Lower lobe of right lung (tissue), 2 donors: ENCODE results near the gene LRRC61. TPM values are rescaled to one million over a fixed set of nuclear protein-coding genes. Genes with fewer than 3 reads are reported as not detected.
A peak's percentile ranks its signal among the peaks of the same experiment; 100 is the strongest.

Source experiments
- ATAC-seq, 2 donors: fragments of 200-7000 bp; cut with Tn5 transposase; one replicate each; pipeline ENCODE4 v1.9.1; 2020 to 2022; ENCODE audit warnings: mild to moderate bottlenecking in 2 of 2, moderate library complexity in 2 of 2
- DNase-seq: peaks from one replicate; pipeline ENCODE4 v3.0.0-alpha.2; 2020
- H3K27ac ChIP-seq: fragments of 200-600 bp; one replicate; pipeline ENCODE4 v1.8.0; 2022
- H3K27me3 ChIP-seq: fragments of 200-600 bp; one replicate; pipeline ENCODE4 v1.8.0; 2022; ENCODE audit warnings: low read depth
- H3K36me3 ChIP-seq: fragments of 200-600 bp; one replicate; pipeline ENCODE4 v1.8.0; 2022; ENCODE audit warnings: mild to moderate bottlenecking
- H3K4me1 ChIP-seq: fragments of 200-600 bp; one replicate; pipeline ENCODE4 v1.8.0; 2022
- H3K4me3 ChIP-seq: fragments of 200-600 bp; one replicate; pipeline ENCODE4 v1.8.0; 2022; ENCODE audit warnings: mild to moderate bottlenecking
- H3K9me3 ChIP-seq: fragments of 200-600 bp; one replicate; pipeline ENCODE4 v1.8.0; 2022
- intact Hi-C: fragments of 100-400 bp; cut with DNase I; formaldehyde crosslinking; loops from one replicate; pipeline ENCODE4 v1.11.0; 2022
- total RNA-seq: library from RNA; stranded (reverse); fragmentation: NEBNext Ultra II Directional; extraction: Animal tissue kit (Norgen Biotek cat#: 25700); gene quantifications from one replicate; pipeline ENCODE4 v1.2.1, GENCODE V29; 2021
- TF ChIP-seq, protein P1 (sequence below): fragments of 200-600 bp; IDR thresholded peaks from one replicate; pipeline ENCODE4 v1.8.0; 2022; ENCODE audit warnings: antibody characterized with exemption, mild to moderate bottlenecking
- donor health status: DM: no; HTN: yes; CAD: no; lungs with severe emphysema.

The LRRC61 gene
- total RNA-seq, 1 donor from 2014 or later, result 16.2 TPM

DNA sequence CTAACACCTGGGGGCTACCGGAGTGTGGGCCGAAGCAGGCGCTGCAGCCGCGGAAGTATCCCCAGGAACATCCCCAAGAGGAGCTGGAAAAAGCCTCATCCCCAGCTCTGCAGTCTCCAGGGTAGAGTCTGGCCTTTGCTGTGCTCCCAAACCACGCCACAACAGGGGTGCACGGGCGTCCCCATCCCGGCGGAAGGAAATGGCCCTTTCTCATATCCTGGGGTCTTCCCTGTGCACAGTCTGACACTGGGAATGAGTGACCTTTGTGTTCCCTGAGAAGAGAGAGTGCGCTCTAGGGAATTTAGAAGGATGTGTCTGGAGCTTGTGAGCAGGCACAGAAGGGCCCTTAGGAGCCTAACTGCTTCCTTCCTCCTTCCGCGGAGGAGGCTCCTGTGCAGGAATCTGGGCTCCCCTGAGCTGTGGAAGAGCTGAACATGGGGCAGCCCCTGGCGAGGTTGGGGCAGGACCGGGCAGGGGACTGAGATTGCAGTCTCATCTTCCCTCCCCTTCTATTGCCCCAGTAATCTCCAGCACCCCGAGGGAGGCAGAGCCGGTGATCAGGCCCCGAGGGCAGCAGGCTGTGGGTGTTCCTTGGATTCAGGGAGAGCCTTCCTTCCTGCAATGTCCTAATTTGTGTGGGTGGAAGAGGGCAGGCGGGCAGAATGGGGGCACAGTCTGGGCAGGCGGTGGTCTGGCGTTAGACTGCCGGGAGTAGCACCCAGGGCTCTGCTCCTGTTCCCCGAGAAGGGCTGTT, 46.8 kb downstream of the LRRC61 start:
- no peak for DNase-seq
- H3K36me3 ChIP-seq, result peaks cover 50% of the 10 kb centered on the region
- H3K4me1 ChIP-seq, result peaks cover 43% of the 10 kb centered on the region
- intact Hi-C loops, result no loop called here
- no peaks in the 10 kb centered on the region for H3K27me3 ChIP-seq
- H3K27ac ChIP-seq, result peak overlapping the region; percentile 95
- H3K9me3 ChIP-seq, result no peaks in the 10 kb centered on the region
- TF ChIP-seq, protein P1, sequence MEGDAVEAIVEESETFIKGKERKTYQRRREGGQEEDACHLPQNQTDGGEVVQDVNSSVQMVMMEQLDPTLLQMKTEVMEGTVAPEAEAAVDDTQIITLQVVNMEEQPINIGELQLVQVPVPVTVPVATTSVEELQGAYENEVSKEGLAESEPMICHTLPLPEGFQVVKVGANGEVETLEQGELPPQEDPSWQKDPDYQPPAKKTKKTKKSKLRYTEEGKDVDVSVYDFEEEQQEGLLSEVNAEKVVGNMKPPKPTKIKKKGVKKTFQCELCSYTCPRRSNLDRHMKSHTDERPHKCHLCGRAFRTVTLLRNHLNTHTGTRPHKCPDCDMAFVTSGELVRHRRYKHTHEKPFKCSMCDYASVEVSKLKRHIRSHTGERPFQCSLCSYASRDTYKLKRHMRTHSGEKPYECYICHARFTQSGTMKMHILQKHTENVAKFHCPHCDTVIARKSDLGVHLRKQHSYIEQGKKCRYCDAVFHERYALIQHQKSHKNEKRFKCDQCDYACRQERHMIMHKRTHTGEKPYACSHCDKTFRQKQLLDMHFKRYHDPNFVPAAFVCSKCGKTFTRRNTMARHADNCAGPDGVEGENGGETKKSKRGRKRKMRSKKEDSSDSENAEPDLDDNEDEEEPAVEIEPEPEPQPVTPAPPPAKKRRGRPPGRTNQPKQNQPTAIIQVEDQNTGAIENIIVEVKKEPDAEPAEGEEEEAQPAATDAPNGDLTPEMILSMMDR, result no peak
- H3K4me3 ChIP-seq, result peak overlapping the region; percentile 95
- no peak for ATAC-seq

DNA sequence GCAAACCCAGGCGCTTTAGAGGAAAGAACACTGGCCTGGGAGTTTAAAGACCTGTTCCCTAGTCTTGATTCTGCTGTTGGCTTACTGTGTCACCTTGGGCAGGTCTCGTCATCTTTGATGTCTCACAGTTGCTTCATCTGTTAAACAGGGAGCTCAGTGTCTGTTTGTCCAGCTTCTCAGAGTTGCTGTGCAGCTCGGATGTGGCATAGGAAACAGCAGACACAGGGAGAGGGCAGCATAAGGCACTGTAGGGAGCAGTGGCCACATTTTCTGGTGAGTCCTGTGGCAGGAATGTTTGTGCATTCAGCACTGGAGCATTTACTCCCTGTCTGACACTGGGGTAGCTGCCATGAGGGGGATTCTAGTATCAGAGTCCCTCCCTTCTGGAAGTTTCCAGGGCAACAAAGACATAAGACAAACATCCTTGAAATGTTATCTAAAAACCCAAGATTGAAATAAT, 47.5 kb downstream of the LRRC61 start:
- H3K36me3 ChIP-seq, result peaks cover 50% of the 10 kb centered on the region
- no peak for ATAC-seq
- no peak overlapping the region for H3K4me3 ChIP-seq
- TF ChIP-seq, protein P1, result no peak
- DNase-seq, result no peak
- H3K4me1 ChIP-seq, result peaks cover 47% of the 10 kb centered on the region
- intact Hi-C loops, result no loop called here
- no peaks in the 10 kb centered on the region for H3K9me3 ChIP-seq
- H3K27me3 ChIP-seq, result no peaks in the 10 kb centered on the region
- H3K27ac ChIP-seq, result peak overlapping the region; percentile 95

DNA sequence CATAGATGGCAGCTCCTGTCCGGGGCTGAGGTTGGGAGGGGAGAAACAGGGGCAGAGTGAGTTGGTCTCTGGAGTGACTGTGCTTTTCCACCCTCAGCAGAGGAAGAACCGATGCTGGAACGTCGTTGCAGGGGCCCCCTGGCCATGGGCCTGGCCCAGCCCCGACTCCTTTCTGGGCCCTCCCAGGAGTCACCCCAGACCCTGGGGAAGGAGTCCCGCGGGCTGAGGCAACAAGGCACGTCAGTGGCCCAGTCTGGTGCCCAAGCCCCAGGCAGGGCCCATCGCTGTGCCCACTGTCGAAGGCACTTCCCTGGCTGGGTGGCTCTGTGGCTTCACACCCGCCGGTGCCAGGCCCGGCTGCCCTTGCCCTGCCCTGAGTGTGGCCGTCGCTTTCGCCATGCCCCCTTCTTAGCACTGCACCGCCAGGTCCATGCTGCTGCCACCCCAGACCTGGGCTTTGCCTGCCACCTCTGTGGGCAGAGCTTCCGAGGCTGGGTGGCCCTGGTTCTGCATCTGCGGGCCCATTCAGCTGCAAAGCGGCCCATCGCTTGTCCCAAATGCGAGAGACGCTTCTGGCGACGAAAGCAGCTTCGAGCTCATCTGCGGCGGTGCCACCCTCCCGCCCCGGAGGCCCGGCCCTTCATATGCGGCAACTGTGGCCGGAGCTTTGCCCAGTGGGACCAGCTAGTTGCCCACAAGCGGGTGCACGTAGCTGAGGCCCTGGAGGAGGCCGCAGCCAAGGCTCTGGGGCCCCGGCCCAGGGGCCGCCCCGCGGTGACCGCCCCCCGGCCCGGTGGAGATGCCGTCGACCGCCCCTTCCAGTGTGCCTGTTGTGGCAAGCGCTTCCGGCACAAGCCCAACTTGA, 48.2 kb downstream of the LRRC61 start:
- H3K27me3 ChIP-seq, result no peaks in the 10 kb centered on the region
- no peaks in the 10 kb centered on the region for H3K9me3 ChIP-seq
- H3K4me3 ChIP-seq, result no peak overlapping the region
- H3K4me1 ChIP-seq, result peaks cover 47% of the 10 kb centered on the region
- TF ChIP-seq, protein P1, result no peak
- intact Hi-C loops, result no loop called here
- DNase-seq, result no peak
- no peak for ATAC-seq
- H3K27ac ChIP-seq, result no peak overlapping the region
- peaks cover 50% of the 10 kb centered on the region for H3K36me3 ChIP-seq

DNA sequence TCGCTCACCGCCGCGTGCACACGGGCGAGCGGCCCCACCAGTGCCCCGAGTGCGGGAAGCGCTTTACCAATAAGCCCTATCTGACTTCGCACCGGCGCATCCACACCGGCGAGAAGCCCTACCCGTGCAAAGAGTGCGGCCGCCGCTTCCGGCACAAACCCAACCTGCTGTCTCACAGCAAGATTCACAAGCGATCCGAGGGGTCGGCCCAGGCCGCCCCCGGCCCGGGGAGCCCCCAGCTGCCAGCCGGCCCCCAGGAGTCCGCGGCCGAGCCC, 48.8 kb downstream of the LRRC61 start:
- TF ChIP-seq, protein P1, result no peak
- DNase-seq (no peak), ATAC-seq (no peak)
- H3K36me3 ChIP-seq, result peaks cover 50% of the 10 kb centered on the region
- H3K9me3 ChIP-seq, result no peaks in the 10 kb centered on the region
- intact Hi-C loops, result no loop called here
- H3K27ac ChIP-seq, result no peak overlapping the region
- no peak overlapping the region for H3K4me3 ChIP-seq
- H3K27me3 ChIP-seq, result no peaks in the 10 kb centered on the region
- H3K4me1 ChIP-seq, result peaks cover 46% of the 10 kb centered on the region

DNA sequence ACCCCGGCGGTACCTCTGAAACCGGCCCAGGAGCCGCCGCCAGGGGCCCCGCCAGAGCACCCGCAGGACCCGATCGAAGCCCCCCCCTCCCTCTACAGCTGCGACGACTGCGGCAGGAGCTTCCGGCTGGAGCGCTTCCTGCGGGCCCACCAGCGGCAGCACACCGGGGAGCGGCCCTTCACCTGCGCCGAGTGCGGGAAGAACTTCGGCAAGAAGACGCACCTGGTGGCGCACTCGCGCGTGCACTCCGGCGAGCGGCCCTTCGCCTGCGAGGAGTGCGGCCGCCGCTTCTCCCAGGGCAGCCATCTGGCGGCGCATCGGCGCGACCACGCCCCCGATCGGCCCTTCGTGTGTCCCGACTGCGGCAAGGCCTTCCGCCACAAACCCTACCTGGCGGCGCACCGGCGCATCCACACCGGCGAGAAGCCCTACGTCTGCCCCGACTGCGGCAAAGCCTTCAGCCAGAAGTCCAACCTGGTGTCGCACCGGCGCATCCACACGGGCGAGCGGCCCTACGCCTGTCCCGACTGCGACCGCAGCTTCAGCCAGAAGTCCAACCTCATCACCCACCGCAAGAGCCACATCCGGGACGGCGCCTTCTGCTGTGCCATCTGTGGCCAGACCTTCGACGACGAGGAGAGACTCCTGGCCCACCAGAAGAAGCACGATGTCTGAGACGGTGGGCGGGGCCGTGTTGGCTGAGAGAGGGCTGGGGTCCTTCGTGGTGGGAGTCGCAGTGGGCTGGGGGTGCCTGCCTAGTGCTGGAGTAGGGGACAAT, 49.3 kb downstream of the LRRC61 start:
- ATAC-seq (no peak), DNase-seq (no peak)
- TF ChIP-seq, protein P1, result no peak
- Histone ChIP-seq H3K27me3 (no peaks in the 10 kb centered on the region), H3K4me1 (peaks cover 45% of the 10 kb centered on the region), H3K27ac (no peak overlapping the region), H3K9me3 (no peaks in the 10 kb centered on the region), H3K36me3 (peaks cover 50% of the 10 kb centered on the region), H3K4me3 (no peak overlapping the region)
- intact Hi-C loops, result no loop called here
